Pancreas (tissue), 10 donors: ENCODE data around the gene CTIF. TPM values are rescaled to one million over a fixed set of nuclear protein-coding genes. Genes with fewer than 3 reads are reported as not detected.

Experiments used
- ATAC-seq, 4 donors: fragments of 200-7000 bp; cut with Tn5 transposase; one replicate each; pipeline versions ENCODE4 v1.8.0 to v1.9.1; 2020; ENCODE audit warnings: mild to moderate bottlenecking in 4 of 4, moderate library complexity in 4 of 4
- DNase-seq, 6 donors: peaks; one replicate each; pipeline ENCODE4 v3.0.0-alpha.2; 2020
- FAIRE-seq: peaks from 2 replicates; lab custom pipeline; 2012; peaks lifted over from hg19 to GRCh38; lab: Jason Lieb, UNC
- H3K27ac ChIP-seq, 4 donors: fragments of 200-600 bp; sonication (generic); 1 replicate in 3 of 4; 2 replicates in 1 of 4; pipeline versions ENCODE4 v1.5.0 to v1.8.0; 2020
- H3K27me3 ChIP-seq, 4 donors: fragments of 200-600 bp; one replicate each; pipeline ENCODE4 v1.8.0; 2021
- H3K36me3 ChIP-seq, 3 donors: fragments of 200-600 bp; sonication (generic) in 1 of 3; one replicate each; pipeline versions ENCODE4 v1.5.0 to v1.8.0; 2020 to 2021
- H3K4me1 ChIP-seq, 3 donors: fragments of 200-600 bp; one replicate each; pipeline ENCODE4 v1.8.0; 2021
- H3K4me3 ChIP-seq, 4 donors: fragments of 200-600 bp; sonication (generic) in 2 of 4; one replicate each; pipeline versions ENCODE4 v1.5.0 to v1.8.0; 2020 to 2021
- H3K9me3 ChIP-seq, 4 donors: fragments of 200-600 bp; one replicate each; pipeline ENCODE4 v1.8.0; 2021
- CTCF ChIP-seq, 4 donors: fragments of 200-600 bp; sonication (generic) in 3 of 4; IDR thresholded peaks; one replicate each; pipeline versions ENCODE4 v1.5.0 to v1.8.0; 2021; ENCODE audit warnings: antibody characterized with exemption in 4 of 4
- WGBS, 2 donors: extraction: QIAGEN DNeasy Blood & Tissue Kit; methylation state at CpG; one replicate each; pipeline ENCODE4 v1.1.7; 2013; 5-methylcytosine and 5-hydroxymethylcytosine counted together
- intact Hi-C, 3 donors: fragments of 100-400 bp; cut with DNase I; formaldehyde crosslinking; loops; one replicate each; pipeline versions ENCODE4 v1.11.1 to v1.14.2; 2022
- polyA plus RNA-seq, 2 donors: library from polyadenylated mRNA; stranded (reverse); fragments of 200-250 nt; gene quantifications; one replicate each; pipeline ENCODE4 v1.2.3, GENCODE V29; 2013
- total RNA-seq, 6 donors: library from RNA; stranded (reverse); fragmentation: NEBNext Ultra II Directional in 4 of 6; extraction: Animal tissue kit (Norgen Biotek cat#: 25700) in 4 of 6; gene quantifications; one replicate each; pipeline versions ENCODE4 v1.2.1 to v1.2.4, GENCODE V29; 2021 to 2023
- donor health status: healthy with polysubstance abuse.
- donor health status: DM: no; HTN: no; CAD: no; lungs with moderate emphysema.
- donor health status: DM: no; HTN: no; CAD: no.
- donor health status: control.
- donor health status: control.
- donor health status: Bipolar disorder and iron deficiency.
- donor health status: DM: yes; HTN: yes; CAD: no.
- donor health status: DM: no; HTN: no; CAD: no.
- donor health status: DM: no; HTN: no; CAD: no.
- donor health status: DM: yes; HTN: yes; CAD: no.

The CTIF gene
- total and polyA plus RNA-seq, 8 donors: 15.1 to 27.4 (median 16.7) TPM

GRCh38 chr18:48723837-48724236, 185.0 kb downstream of the CTIF start:
- WGBS, 2 donors: 97 to 98% methylated on average over 2 of the region's 2 CpGs
- no peak for DNase-seq
- Histone ChIP-seq H3K4me3 (no peak overlapping the region), H3K9me3 (no peaks in the 10 kb centered on the region), H3K27me3 (no peaks in the 10 kb centered on the region), H3K27ac (no peak overlapping the region), H3K4me1 (no peaks in the 10 kb centered on the region), H3K36me3 (no peaks in the 10 kb centered on the region)
- no peak for TF ChIP-seq CTCF (IDR thresholded peaks at IDR 0.05)
- FAIRE-seq: no peak
- intact Hi-C loops: loop anchor here in 1 of 3 donors (2.0 kb wide), 1 partner anchor 25 kb away; no protein-coding TSS in a partner anchor
- no peak for ATAC-seq

- H3K4me1 ChIP-seq: no peaks in the 10 kb centered on the region
- TF ChIP-seq CTCF (IDR thresholded peaks at IDR 0.05): no peak
- FAIRE-seq (no peak), DNase-seq (no peak), ATAC-seq (no peak)
- H3K27me3 ChIP-seq: no peaks in the 10 kb centered on the region
- no peaks in the 10 kb centered on the region for H3K9me3 ChIP-seq
- intact Hi-C loops: no loop called here
- 95% methylated on average over 4 of the region's 4 CpGs for WGBS, 2 donors
- no peaks in the 10 kb centered on the region for H3K36me3 ChIP-seq
- H3K4me3 ChIP-seq: no peak overlapping the region
- no peak overlapping the region for H3K27ac ChIP-seq
Observed at GRCh38 chr18:48724442-48724841, 185.6 kb downstream of the CTIF start.

GRCh38 chr18:48724939-48725338, 186.1 kb downstream of the CTIF start:
- no peak overlapping the region for H3K4me3 ChIP-seq
- no peaks in the 10 kb centered on the region for H3K27me3 ChIP-seq
- H3K27ac ChIP-seq: no peak overlapping the region
- intact Hi-C loops: no loop called here
- FAIRE-seq (no peak), DNase-seq (no peak), ATAC-seq (no peak)
- no peaks in the 10 kb centered on the region for H3K36me3 ChIP-seq
- no peaks in the 10 kb centered on the region for H3K9me3 ChIP-seq
- no peaks in the 10 kb centered on the region for H3K4me1 ChIP-seq
- WGBS, 2 donors: 89 to 91% methylated on average over 5 of the region's 5 CpGs
- no peak for TF ChIP-seq CTCF (IDR thresholded peaks at IDR 0.05)

GRCh38 chr18:48725562-48725961, 186.7 kb downstream of the CTIF start:
- intact Hi-C loops: no loop called here
- TF ChIP-seq CTCF (IDR thresholded peaks at IDR 0.05): no peak
- 87 to 95% methylated on average over 3 of the region's 3 CpGs for WGBS, 2 donors
- Histone ChIP-seq H3K4me3 (no peak overlapping the region), H3K36me3 (no peaks in the 10 kb centered on the region), H3K27me3 (no peaks in the 10 kb centered on the region), H3K4me1 (no peaks in the 10 kb centered on the region), H3K9me3 (no peaks in the 10 kb centered on the region), H3K27ac (no peak overlapping the region)
- ATAC-seq (no peak), FAIRE-seq (no peak), DNase-seq (no peak)

GRCh38 chr18:48727681-48728080, 188.8 kb downstream of the CTIF start:
- Histone ChIP-seq H3K27ac (no peak overlapping the region), H3K27me3 (no peaks in the 10 kb centered on the region), H3K4me3 (no peak overlapping the region), H3K4me1 (no peaks in the 10 kb centered on the region), H3K36me3 (no peaks in the 10 kb centered on the region), H3K9me3 (no peaks in the 10 kb centered on the region)
- ATAC-seq (peak in 1 of 4 donors; percentile 43), FAIRE-seq (no peak), DNase-seq (no peak)
- 90 to 94% methylated on average over 2 of the region's 2 CpGs for WGBS, 2 donors
- intact Hi-C loops: no loop called here
- no peak for TF ChIP-seq CTCF (IDR thresholded peaks at IDR 0.05)
